Heart left ventricle (tissue), 16 donors: ENCODE data around the gene NLRC5. TPM values are rescaled to one million over a fixed set of nuclear protein-coding genes. Genes with fewer than 3 reads are reported as not detected.

ENCODE experiments used
- ATAC-seq, 4 donors: fragments of 200-7000 bp; cut with Tn5 transposase; one replicate each; pipeline ENCODE4 v1.9.1; 2020 to 2022; ENCODE audit warnings: moderate library complexity in 4 of 4, mild to moderate bottlenecking in 3 of 4, moderate number of reproducible peaks in 1 of 4
- DNase-seq, 5 donors: peaks; one replicate each; pipeline ENCODE4 v3.0.0-alpha.2; 2020
- H3K27ac ChIP-seq, 12 donors: fragments of 200-600 bp; sonication (generic) in 4 of 12; one replicate each; pipeline versions ENCODE4 v1.5.0 to v1.8.0; 2016 to 2022; ENCODE audit warnings: mild to moderate bottlenecking in 2 of 12
- H3K27me3 ChIP-seq, 9 donors: fragments of 200-600 bp; sonication (generic) in 2 of 9; one replicate each; pipeline versions ENCODE4 v1.5.1 to v1.8.0; 2016 to 2022; ENCODE audit warnings: mild to moderate bottlenecking in 3 of 9
- H3K36me3 ChIP-seq, 9 donors: fragments of 200-600 bp; sonication (generic) in 2 of 9; one replicate each; pipeline versions ENCODE4 v1.5.0 to v1.8.0; 2018 to 2022; ENCODE audit warnings: mild to moderate bottlenecking in 2 of 9
- H3K4me1 ChIP-seq, 12 donors: fragments of 200-600 bp; sonication (generic) in 4 of 12; one replicate each; pipeline versions ENCODE4 v1.5.0 to v1.8.0; 2016 to 2022; ENCODE audit warnings: mild to moderate bottlenecking in 3 of 12
- H3K4me3 ChIP-seq, 12 donors: fragments of 200-600 bp; sonication (generic) in 4 of 12; one replicate each; pipeline versions ENCODE4 v1.5.0 to v1.8.0; 2017 to 2022; ENCODE audit warnings: mild to moderate bottlenecking in 9 of 12, moderate library complexity in 4 of 12
- H3K9me3 ChIP-seq, 12 donors: fragments of 200-600 bp; sonication (generic) in 4 of 12; one replicate each; pipeline versions ENCODE4 v1.5.0 to v1.8.0; 2016 to 2022; ENCODE audit warnings: mild to moderate bottlenecking in 1 of 12
- CTCF ChIP-seq, 12 donors: fragments of 200-600 bp; sonication (generic) in 4 of 12; IDR thresholded peaks; one replicate each; pipeline versions ENCODE4 v1.5.0 to v1.8.0; 2018 to 2022; ENCODE audit warnings: antibody characterized with exemption in 12 of 12, mild to moderate bottlenecking in 5 of 12
- POLR2A ChIP-seq, 2 donors: fragments of 450-650 bp; IDR thresholded peaks; one replicate each; pipeline ENCODE4 v1.6.1; 2017; ENCODE audit warnings: antibody characterized with exemption in 2 of 2, mild to moderate bottlenecking in 2 of 2, moderate library complexity in 2 of 2
- WGBS, 4 donors: extraction: QIAGEN DNeasy Blood & Tissue Kit in 2 of 4; methylation state at CpG; one replicate each; pipeline versions ENCODE4 v1.1.5 to v1.1.7; 2013 to 2018; 5-methylcytosine and 5-hydroxymethylcytosine counted together
- intact Hi-C, 10 donors: fragments of 100-400 bp; cut with DNase I; formaldehyde crosslinking; loops; one replicate each; pipeline versions ENCODE4 v1.11.1 to v1.14.2; 2022
- long read RNA-seq, 3 donors: library from polyadenylated mRNA; unstranded; transcript quantifications; one replicate each; pipeline ENCODE4 v2.0.0, GENCODE V29; 2020 to 2021
- polyA plus RNA-seq, 2 donors: library from polyadenylated mRNA; stranded (reverse); fragments of 200-250 nt; gene quantifications; one replicate each; pipeline ENCODE4 v1.2.3, GENCODE V29; 2013
- total RNA-seq, 9 donors: library from RNA; depleted of rRNA in 2 of 9; stranded (reverse); fragments of >200 nt in 2 of 9; fragmentation: NEBNext Ultra II Directional in 3 of 9; extraction: Animal tissue kit (Norgen Biotek cat#: 25700) in 3 of 9; gene quantifications; one replicate each; pipeline versions ENCODE4 v1.1.0 to v1.2.4, GENCODE V29; 2016 to 2023
- donor health status: ischemic (EF 13 %, LVEDD 7.1; RV severe dilation, severe dysfunction).
- donor health status: healthy with polysubstance abuse.
- donor health status: DM: no; HTN: yes; CAD: no.
- donor health status: DM: no; HTN: no; CAD: no.
- donor health status: ischemic (EF 25% LVEDD 6.9; RV normal size, moderate dysfunction).
- donor health status: ischemic (EF 25% LVEDD 5.7; RV mildly dilated, moderate dysfunction).
- donor health status: healthy.
- donor health status: DM: yes; HTN: yes; CAD: no.
- donor health status: ischemic (EF 35%, LVEDD 5.7; RV mildly dilated, moderate dysfunction).
- donor health status: nonischemic (EF 11% LVEDD 7.7; RV severe dilation, severe dysfunction).
- donor health status: DM: yes; HTN: yes; CAD: no.
- donor health status: PGD.
- donor health status: ischemic (EF 29% LVEDD 5.4; RV normal size, mild dysfunction).
- donor health status: nonischemic (EF 23%, LVEDD 6.1; RV moderate dilation, normal function).

The NLRC5 gene
- total RNA-seq = 10 to 100 TPM in 4 of 9 donors, 1 to 10 TPM in 5; 5.8 to 98.6 (median 9.9) TPM
- polyA plus RNA-seq = 10 to 100 TPM in 1 of 2 donors, 1 to 10 TPM in 1; 6.8 to 11.8 TPM
- long read RNA-seq, donor 1, partial matches to known transcripts = 3 of 7 reads
- long read RNA-seq, donor 1, other reads (novel, unspliced or antisense) = 2 of 7 reads
- long read RNA-seq, donor 2, partial matches to known transcripts = 2 of 10 reads
- long read RNA-seq, donor 2, other reads (novel, unspliced or antisense) = 6 of 10 reads
- long read RNA-seq, donor 3, partial matches to known transcripts = 4 of 7 reads
- long read RNA-seq, donor 3, other reads (novel, unspliced or antisense) = 3 of 7 reads

GRCh38 chr16:56988948-56989945 lies at the start of gene NLRC5:
NLRC5 (plus strand) TSS chr16:56989557; CDS start chr16:57020713, 31,156 bp downstream.
- TF ChIP-seq CTCF (IDR thresholded peaks at IDR 0.05) = peak in 2 of 12 donors; percentile 2 to 7
- peak in 1 of 2 donors; percentile 84 for TF ChIP-seq POLR2A (IDR thresholded peaks at IDR 0.05)
- Histone ChIP-seq H3K4me1 (peaks cover 0 to 87% (median 34%) of the 10 kb centered on the region in 12 donors), H3K9me3 (no peaks in the 10 kb centered on the region), H3K36me3 (peaks cover 0 to 11% (median 0%) of the 10 kb centered on the region in 9 donors), H3K27me3 (no peaks in the 10 kb centered on the region), H3K27ac (peak within 1 kb of the TSS; percentile 28 to 96 (median 86)), H3K4me3 (peak within 1 kb of the TSS; percentile 49 to 96 (median 84))
- WGBS, 4 donors = 4 to 12% (median 4%) methylated on average over 30 to 64 of the region's 64 CpGs
- intact Hi-C loops = loop anchor here in 1 of 10 donors (1.0 to 2.0 kb wide), 3 partner anchors 26 to 57 kb away; partner anchors contain the start of gene HERPUD1
- peak; percentile 86 to 94 (median 90) for DNase-seq
- ATAC-seq = peak; percentile 79 to 92 (median 86)

- no peaks in the 10 kb centered on the region for H3K27me3 ChIP-seq
- no peak for DNase-seq
- H3K4me1 ChIP-seq = peaks cover 0 to 57% (median 34%) of the 10 kb centered on the region in 12 donors
- H3K4me3 ChIP-seq = no peak overlapping the region
- no peaks in the 10 kb centered on the region for H3K9me3 ChIP-seq
- H3K27ac ChIP-seq = no peak overlapping the region
- no peak for ATAC-seq
- H3K36me3 ChIP-seq = peaks cover 0 to 100% (median 98%) of the 10 kb centered on the region in 9 donors
- intact Hi-C loops = loop anchor here in 3 of 10 donors (10.0 kb wide), 2 partner anchors 75 to 215 kb away; partner anchors contain the start of gene SLC12A3 (in 2 of the 3)
- TF ChIP-seq CTCF (IDR thresholded peaks at IDR 0.05) (no peak), POLR2A (IDR thresholded peaks at IDR 0.05) (no peak)
- 83 to 87% (median 85%) methylated on average over 4 of the region's 4 CpGs for WGBS, 4 donors
Observed at GRCh38 chr16:56939801-56940200, 49.6 kb upstream of the NLRC5 start.

GRCh38 chr16:56941092-56941491 lies 48.3 kb upstream of the NLRC5 start:
- peaks cover 0 to 98% (median 98%) of the 10 kb centered on the region in 9 donors for H3K36me3 ChIP-seq
- peaks cover 0 to 45% (median 22%) of the 10 kb centered on the region in 12 donors for H3K4me1 ChIP-seq
- no peaks in the 10 kb centered on the region for H3K27me3 ChIP-seq
- 76 to 97% (median 80%) methylated on average over 2 of the region's 2 CpGs for WGBS, 4 donors
- H3K27ac ChIP-seq = no peak overlapping the region
- intact Hi-C loops = loop anchor here in 1 of 10 donors (10.0 kb wide), 1 partner anchor 214 kb away; no protein-coding TSS in a partner anchor
- no peak overlapping the region for H3K4me3 ChIP-seq
- ATAC-seq = no peak
- DNase-seq = no peak
- TF ChIP-seq POLR2A (IDR thresholded peaks at IDR 0.05) (no peak), CTCF (IDR thresholded peaks at IDR 0.05) (no peak)
- H3K9me3 ChIP-seq = no peaks in the 10 kb centered on the region
